ENCODE measurements around the gene HS3ST4. TPM values are rescaled to one million over a fixed set of nuclear protein-coding genes. Genes with fewer than 3 reads are reported as not detected.

HS3ST4 gene
- polyA plus RNA-seq, 1 donor from 2014 or later = 13.0 TPM

GRCh38 chr16:25894093-25894492 is 202.3 kb downstream of the HS3ST4 start:
- no peaks in the 10 kb centered on the region for H3K9me3 ChIP-seq (ENCODE audit: low read length)
- no peak overlapping the region for H3K4me3 ChIP-seq (ENCODE audit: low read length)
- no peaks in the 10 kb centered on the region for H3K36me3 ChIP-seq (ENCODE audit: insufficient read depth, low read length)
- H3K9ac ChIP-seq (ENCODE audit: low read length) = no peak overlapping the region
- no peak overlapping the region for H2AFZ ChIP-seq (ENCODE audit: low read depth, low read length)
- no peaks in the 10 kb centered on the region for H3K9me2 ChIP-seq (ENCODE audit: insufficient read depth, low read length)
- H3K27me3 ChIP-seq (ENCODE audit: insufficient read depth, low read depth, low read length) = no peaks in the 10 kb centered on the region
- H3K79me2 ChIP-seq (replicated peaks; ENCODE audit: insufficient read depth, low read length) = no peaks in the 10 kb centered on the region
- H3F3A ChIP-seq (ENCODE audit: insufficient read depth, low read length, poor library complexity, severe bottlenecking) = no peaks in the 10 kb centered on the region
- no peak overlapping the region for H3K4me2 ChIP-seq (ENCODE audit: low read length)
- TF ChIP-seq CTCF (IDR thresholded peaks at IDR 0.05; ENCODE audit: poor library complexity, severe bottlenecking) (no peak), TAF1 (IDR thresholded peaks at IDR 0.05; ENCODE audit: low read depth) (no peak), SMC3 (conservative IDR thresholded peaks at IDR 0.05; ENCODE audit: poor library complexity) (no peak), EP300 (conservative IDR thresholded peaks at IDR 0.05; ENCODE audit: poor library complexity, severe bottlenecking) (no peak), MXI1 (conservative IDR thresholded peaks at IDR 0.05; ENCODE audit: poor library complexity, severe bottlenecking) (no peak)
- no peaks in the 10 kb centered on the region for H4K20me1 ChIP-seq (ENCODE audit: insufficient read depth)
- H3K27ac ChIP-seq (ENCODE audit: low read length) = no peak overlapping the region

- no peaks in the 10 kb centered on the region for H4K20me1 ChIP-seq (ENCODE audit: insufficient read depth)
- H3K4me2 ChIP-seq (ENCODE audit: low read length) = no peak overlapping the region
- H3K9me3 ChIP-seq (ENCODE audit: low read length) = no peaks in the 10 kb centered on the region
- no peak overlapping the region for H2AFZ ChIP-seq (ENCODE audit: low read depth, low read length)
- no peaks in the 10 kb centered on the region for H3K9me2 ChIP-seq (ENCODE audit: insufficient read depth, low read length)
- no peak for TF ChIP-seq RAD21 (conservative IDR thresholded peaks at IDR 0.05)
- no peak for TF ChIP-seq MXI1 (conservative IDR thresholded peaks at IDR 0.05; ENCODE audit: poor library complexity, severe bottlenecking)
- no peak for TF ChIP-seq SMC3 (conservative IDR thresholded peaks at IDR 0.05; ENCODE audit: poor library complexity)
- TF ChIP-seq EZH2 (IDR thresholded peaks at IDR 0.05; ENCODE audit: borderline replicate concordance, insufficient read depth, low read length, poor library complexity, severe bottlenecking) = no peak
- TF ChIP-seq EP300 (conservative IDR thresholded peaks at IDR 0.05; ENCODE audit: poor library complexity, severe bottlenecking) = no peak
- TF ChIP-seq POLR2AphosphoS5 (IDR thresholded peaks at IDR 0.05) = no peak
- TF ChIP-seq TAF1 (IDR thresholded peaks at IDR 0.05; ENCODE audit: low read depth) = no peak
- TF ChIP-seq CTCF (IDR thresholded peaks at IDR 0.05; ENCODE audit: poor library complexity, severe bottlenecking) = no peak
- no peak for TF ChIP-seq REST (IDR thresholded peaks at IDR 0.05; ENCODE audit: borderline replicate concordance)
- H3K36me3 ChIP-seq (ENCODE audit: insufficient read depth, low read length) = no peaks in the 10 kb centered on the region
- no peak overlapping the region for H3K27ac ChIP-seq (ENCODE audit: low read length)
- H3K79me2 ChIP-seq (replicated peaks; ENCODE audit: insufficient read depth, low read length) = no peaks in the 10 kb centered on the region
- H3K27me3 ChIP-seq (ENCODE audit: insufficient read depth, low read depth, low read length) = no peaks in the 10 kb centered on the region
- no peak overlapping the region for H3K4me3 ChIP-seq (ENCODE audit: low read length)
- no peaks in the 10 kb centered on the region for H3F3A ChIP-seq (ENCODE audit: insufficient read depth, low read length, poor library complexity, severe bottlenecking)
- H3K9ac ChIP-seq (ENCODE audit: low read length) = no peak overlapping the region
Observed at GRCh38 chr16:25895380-25895779, 203.6 kb downstream of the HS3ST4 start.

All from neural cell (in vitro differentiated cells).